ES-I3 (cell line): ENCODE measurements around the gene C22orf31.

Source experiments
- H3K36me3 ChIP-seq: 2 replicates; pipeline ENCODE4 v1.6.1; 2013; ENCODE audit warnings: mild to moderate bottlenecking, low read length, control low read depth, moderate library complexity; ENCODE audit not compliant: insufficient read depth
- H3K4me1 ChIP-seq: 2 replicates; pipeline ENCODE4 v1.6.1; 2013; ENCODE audit warnings: mild to moderate bottlenecking, control low read depth, low read length; ENCODE audit not compliant: insufficient read depth
- H3K9ac ChIP-seq: 2 replicates; pipeline ENCODE4 v1.6.1; 2013; ENCODE audit warnings: low read depth, mild to moderate bottlenecking, low read length, moderate library complexity
- H3K9me3 ChIP-seq: 2 replicates; pipeline ENCODE4 v1.6.1; 2013; ENCODE audit warnings: mild to moderate bottlenecking, low read length, moderate library complexity; ENCODE audit not compliant: control insufficient read depth, insufficient read depth

The C22orf31 gene

DNA sequence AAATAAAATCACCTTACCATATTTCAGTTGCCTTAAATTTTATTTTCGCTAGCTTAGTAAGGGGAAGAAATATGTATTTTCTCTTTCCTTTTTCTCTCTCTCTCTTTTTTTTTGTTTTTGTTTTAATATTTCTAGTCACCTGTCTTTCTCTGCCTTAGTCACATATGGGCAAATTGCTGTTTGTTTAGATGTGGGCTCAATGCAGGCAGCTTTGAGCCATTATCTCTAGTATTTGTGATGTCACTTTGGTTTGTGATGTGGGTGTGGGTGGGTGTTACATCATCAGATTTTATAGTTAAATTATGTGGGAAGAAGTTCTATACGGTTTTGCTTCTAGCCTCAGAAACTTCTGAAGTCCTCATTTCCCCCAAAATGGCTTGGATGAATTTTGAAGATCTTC is at the start of gene C22orf31:
Gene C22orf31, minus strand, starts transcription at position 59 of the 400 bp plus-strand sequence. Its CDS starts 39 bp downstream, at position 20.
- Histone ChIP-seq H3K9me3 (no peaks in the 10 kb centered on the region), H3K4me1 (0 out of 2 replicates have a peak, but pooled peaks cover 6% of the 10 kb centered on the region), H3K9ac (no peak within 1 kb of the TSS), H3K36me3 (no peaks in the 10 kb centered on the region)

DNA sequence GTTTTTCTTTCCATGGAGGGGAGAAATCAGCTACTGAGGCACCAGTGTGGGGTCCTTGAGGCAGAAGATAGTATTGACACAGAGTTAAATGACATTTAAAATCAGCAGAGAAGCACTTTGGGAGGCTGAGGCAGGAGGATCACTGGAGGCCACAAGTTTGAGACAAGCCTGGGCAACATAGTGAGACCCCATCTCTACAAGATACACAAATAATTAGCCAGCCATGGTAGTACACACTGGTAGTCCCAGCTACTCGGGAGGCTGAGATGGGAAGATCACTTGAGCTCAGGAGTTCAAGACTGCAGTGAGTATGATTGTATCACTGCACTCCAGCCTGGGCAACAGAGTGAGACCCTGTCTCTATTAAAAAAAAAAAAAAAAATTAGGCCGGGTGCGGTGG is 49.3 kb upstream of the C22orf31 start:
- Histone ChIP-seq H3K36me3 (no peaks in the 10 kb centered on the region), H3K9ac (no peak overlapping the region), H3K9me3 (no peaks in the 10 kb centered on the region), H3K4me1 (no peaks in the 10 kb centered on the region)

GRCh38 chr22:29109822-29110221 is 48.2 kb upstream of the C22orf31 start:
- Histone ChIP-seq H3K4me1 (no peaks in the 10 kb centered on the region), H3K36me3 (no peaks in the 10 kb centered on the region), H3K9ac (no peak overlapping the region), H3K9me3 (no peaks in the 10 kb centered on the region)

GRCh38 chr22:29108137-29108536 is 46.5 kb upstream of the C22orf31 start:
- Histone ChIP-seq H3K36me3 (no peaks in the 10 kb centered on the region), H3K4me1 (no peaks in the 10 kb centered on the region), H3K9me3 (no peaks in the 10 kb centered on the region)

GRCh38 chr22:29106839-29107238 is 45.2 kb upstream of the C22orf31 start:
- H3K4me1 ChIP-seq = no peaks in the 10 kb centered on the region
- H3K36me3 ChIP-seq = no peaks in the 10 kb centered on the region
- no peaks in the 10 kb centered on the region for H3K9me3 ChIP-seq
- no peak overlapping the region for H3K9ac ChIP-seq

More at GRCh38 chr22:29108137-29108536, 46.5 kb upstream of the C22orf31 start:
- no peak overlapping the region for H3K9ac ChIP-seq

- Histone ChIP-seq H3K9ac (no peak overlapping the region), H3K36me3 (no peaks in the 10 kb centered on the region), H3K9me3 (no peaks in the 10 kb centered on the region), H3K4me1 (no peaks in the 10 kb centered on the region)
These were observed 43.8 kb upstream of the C22orf31 start for GRCh38 chr22:29105468-29105867.

- no peaks in the 10 kb centered on the region for H3K36me3 ChIP-seq
- H3K9me3 ChIP-seq = no peaks in the 10 kb centered on the region
- H3K4me1 ChIP-seq = no peaks in the 10 kb centered on the region
- no peak overlapping the region for H3K9ac ChIP-seq
These were observed 41.5 kb upstream of the C22orf31 start for GRCh38 chr22:29103121-29103520.

GRCh38 chr22:29102300-29102699 is 40.7 kb upstream of the C22orf31 start:
- no peak overlapping the region for H3K9ac ChIP-seq
- peaks cover under 1% of the 10 kb centered on the region; the same call in 1 of the 2 replicates for H3K4me1 ChIP-seq
- H3K9me3 ChIP-seq = no peaks in the 10 kb centered on the region
- no peaks in the 10 kb centered on the region for H3K36me3 ChIP-seq

- H3K9ac ChIP-seq = no peak overlapping the region
- H3K9me3 ChIP-seq = no peaks in the 10 kb centered on the region
- no peaks in the 10 kb centered on the region for H3K36me3 ChIP-seq
- peaks cover 12% of the 10 kb centered on the region for H3K4me1 ChIP-seq
These were observed 36.7 kb upstream of the C22orf31 start for GRCh38 chr22:29098296-29098695.

GRCh38 chr22:29096736-29097669 is 35.4 kb upstream of the C22orf31 start:
- no peaks in the 10 kb centered on the region for H3K36me3 ChIP-seq
- no peaks in the 10 kb centered on the region for H3K9me3 ChIP-seq
- peaks cover 12% of the 10 kb centered on the region for H3K4me1 ChIP-seq
- no peak overlapping the region for H3K9ac ChIP-seq

GRCh38 chr22:29095459-29095858 is 33.8 kb upstream of the C22orf31 start:
- Histone ChIP-seq H3K36me3 (no peaks in the 10 kb centered on the region), H3K9ac (no peak overlapping the region), H3K9me3 (no peaks in the 10 kb centered on the region), H3K4me1 (peaks cover 12% of the 10 kb centered on the region)

GRCh38 chr22:29093501-29094300 is 32.1 kb upstream of the C22orf31 start:
- no peak overlapping the region for H3K9ac ChIP-seq

DNA sequence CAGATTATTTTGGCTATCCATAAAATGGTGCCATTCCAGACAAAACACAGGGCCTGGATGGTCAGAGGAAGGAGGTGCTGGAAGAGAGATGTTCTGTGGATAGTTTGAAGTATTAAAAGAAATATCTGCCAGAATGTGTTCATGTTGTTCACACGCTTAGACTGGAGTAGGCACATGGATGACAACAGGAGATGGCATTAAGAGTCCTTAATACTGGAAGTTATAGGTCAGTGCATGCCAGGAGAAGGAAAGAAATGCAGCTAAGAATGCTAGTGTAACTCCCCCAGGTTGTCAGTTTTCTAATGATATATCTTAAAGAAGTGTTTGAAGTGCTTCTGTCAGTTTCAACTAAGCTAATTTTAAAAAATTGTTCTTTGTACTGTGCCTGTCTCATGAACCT is 31.4 kb upstream of the C22orf31 start:
- Histone ChIP-seq H3K36me3 (no peaks in the 10 kb centered on the region), H3K4me1 (peaks cover 12% of the 10 kb centered on the region), H3K9me3 (no peaks in the 10 kb centered on the region), H3K9ac (no peak overlapping the region)

More at GRCh38 chr22:29093501-29094300, 32.1 kb upstream of the C22orf31 start:
- no peaks in the 10 kb centered on the region for H3K36me3 ChIP-seq
- H3K9me3 ChIP-seq = no peaks in the 10 kb centered on the region
- peaks cover 12% of the 10 kb centered on the region for H3K4me1 ChIP-seq

DNA sequence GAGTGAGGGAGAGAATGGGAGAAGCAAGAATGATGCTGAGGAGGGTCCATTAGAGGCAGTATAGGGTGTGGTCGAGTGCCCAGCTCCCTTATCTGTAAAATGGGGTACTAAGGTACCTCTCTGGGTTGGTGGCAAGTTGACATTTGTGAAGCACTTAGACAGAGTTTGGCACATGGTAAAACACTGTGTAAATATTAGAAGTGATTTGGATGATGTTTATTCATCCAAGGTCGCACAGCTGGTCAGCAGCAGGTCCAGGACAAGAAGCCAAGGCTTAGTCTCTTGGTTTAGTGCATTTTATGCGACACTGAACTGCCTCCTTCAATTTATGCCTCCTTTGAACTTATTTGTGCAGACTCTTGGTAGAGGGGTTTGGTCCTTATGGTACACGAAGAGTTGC is 30.6 kb upstream of the C22orf31 start:
- Histone ChIP-seq H3K9me3 (no peaks in the 10 kb centered on the region), H3K36me3 (no peaks in the 10 kb centered on the region), H3K9ac (no peak overlapping the region), H3K4me1 (peaks cover 11% of the 10 kb centered on the region)
